Small intestine (tissue), 7 donors: ENCODE results near the gene NDUFA13. TPM values are rescaled to one million over a fixed set of nuclear protein-coding genes. Genes with fewer than 3 reads are reported as not detected.
A peak's percentile ranks its signal among the peaks of the same experiment; 100 is the strongest.

ENCODE experiments used
- DNase-seq, 2 donors: peaks; one replicate each; pipeline versions ENCODE4 v3.0.0 to v3.0.0-alpha.2; 2013
- FAIRE-seq: peaks from 2 replicates; lab custom pipeline; 2012; peaks lifted over from hg19 to GRCh38; lab: Jason Lieb, UNC
- H3K27ac ChIP-seq, 3 donors: one replicate each; pipeline ENCODE4 v1.5.1; 2013; ENCODE audit warnings: low read length in 2 of 3, mild to moderate bottlenecking in 2 of 3, control low read depth in 1 of 3, inconsistent platforms in 1 of 3, low read depth in 1 of 3, moderate library complexity in 1 of 3
- H3K27me3 ChIP-seq, 3 donors: one replicate each; pipeline ENCODE4 v1.6.1; 2013; ENCODE audit warnings: low read length in 3 of 3, inconsistent platforms in 1 of 3; ENCODE audit not compliant: control insufficient read depth in 3 of 3, insufficient read depth in 3 of 3
- H3K36me3 ChIP-seq, 3 donors: one replicate each; pipeline ENCODE4 v1.6.1; 2013; ENCODE audit warnings: low read length in 3 of 3, inconsistent platforms in 1 of 3, low read depth in 1 of 3, mild to moderate bottlenecking in 1 of 3, moderate library complexity in 1 of 3; ENCODE audit not compliant: control insufficient read depth in 3 of 3, insufficient read depth in 2 of 3
- H3K4me1 ChIP-seq, 3 donors: one replicate each; pipeline ENCODE4 v1.6.1; 2013; ENCODE audit warnings: low read length in 2 of 3, inconsistent platforms in 1 of 3, low read depth in 1 of 3, mild to moderate bottlenecking in 1 of 3, moderate library complexity in 1 of 3; ENCODE audit not compliant: control insufficient read depth in 3 of 3, insufficient read depth in 2 of 3
- H3K4me3 ChIP-seq, 3 donors: one replicate each; pipeline ENCODE4 v1.5.1; 2013; ENCODE audit warnings: low read length in 3 of 3, control low read depth in 1 of 3, inconsistent platforms in 1 of 3, low read depth in 1 of 3, mild to moderate bottlenecking in 1 of 3, moderate library complexity in 1 of 3
- H3K9me3 ChIP-seq, 2 donors: one replicate each; pipeline ENCODE4 v1.6.1; 2013; ENCODE audit warnings: low read depth in 1 of 2, low read length in 1 of 2; ENCODE audit not compliant: control insufficient read depth in 2 of 2, insufficient read depth in 1 of 2
- whole genome bisulfite sequencing, 3 donors: extraction: QIAGEN DNeasy Blood & Tissue Kit; methylation state at CpG; one replicate each; pipeline ENCODE4 v1.1.7; 2013; 5-methylcytosine and 5-hydroxymethylcytosine counted together
- polyA plus RNA-seq, 4 donors: library from polyadenylated mRNA; stranded (reverse) in 3 of 4; unstranded in 1 of 4; fragments of 200-250 nt in 3 of 4; fragments of 120-200 nt in 1 of 4; gene quantifications; one replicate each; pipeline versions ENCODE4 v1.2.1 to v1.2.3, GENCODE V29; 2013
- donor health status: healthy with polysubstance abuse.
- donor health status: control.
- donor health status: control.
- donor health status: Bipolar disorder and iron deficiency.
- donor health status: healthy.

Gene NDUFA13
- polyA plus RNA-seq, 4 donors: 203 to 344 (median 339) TPM

- Histone ChIP-seq H3K27me3 (no peaks in the 10 kb centered on the region), H3K9me3 (no peaks in the 10 kb centered on the region), H3K27ac (peak overlapping the region; percentile 2 to 93 (median 73)), H3K36me3 (peaks cover 0 to 71% (median 3%) of the 10 kb centered on the region in 3 donors), H3K4me1 (peaks cover 8 to 52% (median 9%) of the 10 kb centered on the region in 3 donors), H3K4me3 (no peak overlapping the region)
- FAIRE-seq (no peak), DNase-seq (peak; percentile 4 to 18)
- 56 to 72% (median 57%) methylated on average over 9 of the region's 9 CpGs for WGBS, 3 donors
Measured at GRCh38 chr19:19487077-19487949, 28.7 kb upstream of the NDUFA13 start.

GRCh38 chr19:19487950-19488874 is 27.8 kb upstream of the NDUFA13 start:
- H3K27me3 ChIP-seq: no peaks in the 10 kb centered on the region
- peak overlapping the region; percentile 2 to 93 (median 73) for H3K27ac ChIP-seq
- FAIRE-seq (no peak), DNase-seq (peak; percentile 36 to 56)
- peaks cover 8 to 44% (median 9%) of the 10 kb centered on the region in 3 donors for H3K4me1 ChIP-seq
- no peaks in the 10 kb centered on the region for H3K9me3 ChIP-seq
- H3K4me3 ChIP-seq: no peak overlapping the region
- H3K36me3 ChIP-seq: peaks cover under 1 to 72% (median 5%) of the 10 kb centered on the region in 3 donors
- WGBS, 3 donors: 40 to 54% (median 50%) methylated on average over 20 of the region's 20 CpGs

- Histone ChIP-seq H3K4me3 (no peak overlapping the region), H3K27ac (peak overlapping the region; percentile 52 to 93 (median 73)), H3K27me3 (no peaks in the 10 kb centered on the region), H3K9me3 (no peaks in the 10 kb centered on the region), H3K36me3 (peaks cover 7 to 73% (median 13%) of the 10 kb centered on the region in 3 donors), H3K4me1 (peaks cover 8 to 44% (median 9%) of the 10 kb centered on the region in 3 donors)
- DNase-seq (peak; percentile 84 to 95), FAIRE-seq (no peak)
- WGBS, 3 donors: 24 to 37% (median 33%) methylated on average over 14 of the region's 14 CpGs
Measured at GRCh38 chr19:19488875-19489690, 26.9 kb upstream of the NDUFA13 start.

GRCh38 chr19:19489804-19490204 is 26.2 kb upstream of the NDUFA13 start:
- Histone ChIP-seq H3K27me3 (no peaks in the 10 kb centered on the region), H3K4me1 (peaks cover 8 to 44% (median 9%) of the 10 kb centered on the region in 3 donors), H3K27ac (peak overlapping the region; percentile 52 to 93 (median 73)), H3K36me3 (peaks cover 13 to 76% (median 13%) of the 10 kb centered on the region in 3 donors), H3K9me3 (no peaks in the 10 kb centered on the region), H3K4me3 (no peak overlapping the region)
- FAIRE-seq (no peak), DNase-seq (peak in 1 of 2 donors; percentile 28)
- 56 to 72% (median 57%) methylated on average over 9 of the region's 9 CpGs for WGBS, 3 donors

GRCh38 chr19:19490214-19490968 is 25.6 kb upstream of the NDUFA13 start:
- Histone ChIP-seq H3K27ac (peak overlapping the region; percentile 52 to 93 (median 73)), H3K9me3 (no peaks in the 10 kb centered on the region), H3K4me3 (no peak overlapping the region), H3K4me1 (peaks cover 8 to 42% (median 9%) of the 10 kb centered on the region in 3 donors), H3K36me3 (peaks cover 13 to 75% (median 13%) of the 10 kb centered on the region in 3 donors), H3K27me3 (no peaks in the 10 kb centered on the region)
- WGBS, 3 donors: 23 to 29% (median 27%) methylated on average over 20 of the region's 20 CpGs
- peak; percentile 83 to 86 for DNase-seq
- no peak for FAIRE-seq

GRCh38 chr19:19491321-19492025 is 24.6 kb upstream of the NDUFA13 start:
- no peaks in the 10 kb centered on the region for H3K9me3 ChIP-seq
- H3K36me3 ChIP-seq: peaks cover 13 to 74% (median 17%) of the 10 kb centered on the region in 3 donors
- WGBS, 3 donors: 82 to 91% (median 88%) methylated on average over 15 of the region's 15 CpGs
- no peak overlapping the region for H3K4me3 ChIP-seq
- no peak for DNase-seq
- H3K4me1 ChIP-seq: peaks cover 8 to 37% (median 9%) of the 10 kb centered on the region in 3 donors
- H3K27me3 ChIP-seq: no peaks in the 10 kb centered on the region
- FAIRE-seq: no peak
- no peak overlapping the region for H3K27ac ChIP-seq
